ENCODE data around the gene NEFH. TPM values are rescaled to one million over a fixed set of nuclear protein-coding genes. Genes with fewer than 3 reads are reported as not detected.

The NEFH gene
- total RNA-seq, 1 donor from 2014 or later: 0.43 TPM

GRCh38 chr22:29491012-29491411, 11.0 kb downstream of the NEFH start:
- no peak for DNase-seq (ENCODE audit: low spot score)
- H3K27ac Mint-ChIP-seq: no peak overlapping the region
- no peak overlapping the region for H2AFZ ChIP-seq (replicated peaks)
- H4K20me1 ChIP-seq (ENCODE audit: low read depth): no peaks in the 10 kb centered on the region
- peaks cover 13% of the 10 kb centered on the region for H3K36me3 Mint-ChIP-seq
- TF ChIP-seq CTCF (IDR thresholded peaks at IDR 0.05) (no peak), EZH2 (IDR thresholded peaks at IDR 0.05) (no peak), EZH2phosphoT487 (IDR thresholded peaks at IDR 0.05) (no peak)
- H3K27me3 ChIP-seq: no peaks in the 10 kb centered on the region
- no peaks in the 10 kb centered on the region for H3K79me2 ChIP-seq (ENCODE audit: low read depth)
- H3K9me3 Mint-ChIP-seq: peaks cover 4% of the 10 kb centered on the region
- no peaks in the 10 kb centered on the region for H3F3A ChIP-seq (ENCODE audit: low read depth)
- H3K9me3 ChIP-seq (ENCODE audit: low read depth): no peaks in the 10 kb centered on the region
- no peaks in the 10 kb centered on the region for H3K4me1 ChIP-seq
- no peak overlapping the region for H3K9ac ChIP-seq
- no peak overlapping the region for H3K4me3 ChIP-seq
- H3K27me3 Mint-ChIP-seq (ENCODE audit: insufficient read depth, low read depth): peaks cover 2% of the 10 kb centered on the region
- no peaks in the 10 kb centered on the region for H3K36me3 ChIP-seq
- no peak overlapping the region for H3K4me2 ChIP-seq
- H3K4me1 Mint-ChIP-seq: no peaks in the 10 kb centered on the region
- H3K4me3 Mint-ChIP-seq: no peak overlapping the region
- H3K27ac ChIP-seq: no peak overlapping the region

DNA sequence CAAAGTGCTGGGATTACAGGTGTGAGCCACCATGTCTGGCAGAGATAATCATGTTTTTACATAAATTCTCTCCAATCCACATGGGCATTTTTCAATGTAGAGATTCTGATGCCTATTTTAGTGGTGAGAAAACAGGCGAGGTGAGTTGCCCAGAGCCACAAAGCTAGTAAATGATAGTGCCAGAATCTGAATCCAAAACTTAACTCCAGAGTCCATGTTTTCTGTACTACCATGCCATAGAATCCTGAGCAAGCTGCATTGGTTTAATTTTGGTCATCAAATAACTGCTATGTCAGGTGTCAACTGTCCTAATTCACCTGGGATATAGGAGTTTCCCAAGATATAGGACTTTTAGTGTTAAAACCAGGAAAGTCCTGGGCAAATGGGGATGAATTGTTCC, 13.6 kb downstream of the NEFH start:
- Mint-ChIP-seq H3K4me3 (no peak overlapping the region), H3K9me3 (peaks cover 4% of the 10 kb centered on the region), H3K27me3 (ENCODE audit: insufficient read depth, low read depth) (peaks cover 2% of the 10 kb centered on the region), H3K27ac (no peak overlapping the region), H3K36me3 (peaks cover 11% of the 10 kb centered on the region), H3K4me1 (no peaks in the 10 kb centered on the region)
- Histone ChIP-seq H3F3A (ENCODE audit: low read depth) (no peaks in the 10 kb centered on the region), H3K27me3 (no peaks in the 10 kb centered on the region), H3K9me3 (ENCODE audit: low read depth) (no peaks in the 10 kb centered on the region), H3K36me3 (no peaks in the 10 kb centered on the region), H3K4me2 (no peak overlapping the region), H3K79me2 (ENCODE audit: low read depth) (no peaks in the 10 kb centered on the region), H3K4me1 (no peaks in the 10 kb centered on the region), H3K4me3 (no peak overlapping the region), H4K20me1 (ENCODE audit: low read depth) (no peaks in the 10 kb centered on the region), H3K27ac (no peak overlapping the region), H2AFZ (replicated peaks) (no peak overlapping the region), H3K9ac (no peak overlapping the region)
- TF ChIP-seq EZH2 (IDR thresholded peaks at IDR 0.05): no peak
- TF ChIP-seq EZH2phosphoT487 (IDR thresholded peaks at IDR 0.05): no peak
- TF ChIP-seq CTCF (IDR thresholded peaks at IDR 0.05): no peak
- no peak for DNase-seq (ENCODE audit: low spot score)

- Histone ChIP-seq H3K4me1 (peaks cover 11% of the 10 kb centered on the region), H3K27me3 (no peaks in the 10 kb centered on the region), H4K20me1 (ENCODE audit: low read depth) (peaks cover 10% of the 10 kb centered on the region), H3K36me3 (no peaks in the 10 kb centered on the region), H3K9me3 (ENCODE audit: low read depth) (no peaks in the 10 kb centered on the region), H3K4me2 (no peak overlapping the region), H3K4me3 (no peak overlapping the region), H2AFZ (replicated peaks) (no peak overlapping the region), H3K9ac (no peak overlapping the region), H3K79me2 (ENCODE audit: low read depth) (no peaks in the 10 kb centered on the region), H3F3A (ENCODE audit: low read depth) (peaks cover 26% of the 10 kb centered on the region), H3K27ac (no peak overlapping the region)
- Mint-ChIP-seq H3K36me3 (peaks cover 10% of the 10 kb centered on the region), H3K9me3 (peaks cover 2% of the 10 kb centered on the region), H3K4me1 (peaks cover 10% of the 10 kb centered on the region), H3K27me3 (ENCODE audit: insufficient read depth, low read depth) (peaks cover 3% of the 10 kb centered on the region), H3K4me3 (no peak overlapping the region), H3K27ac (no peak overlapping the region)
- DNase-seq (ENCODE audit: low spot score): no peak
- TF ChIP-seq CTCF (IDR thresholded peaks at IDR 0.05): no peak
Measured at GRCh38 chr22:29499852-29500251, 19.8 kb downstream of the NEFH start.
